Transverse colon (tissue), 4 donors: ENCODE data around the gene RIMBP2. TPM values are rescaled to one million over a fixed set of nuclear protein-coding genes. Genes with fewer than 3 reads are reported as not detected.

Experiments
- DNase-seq: peaks from one replicate; pipeline ENCODE4 v3.0.0-alpha.2; 2019
- H3K27ac ChIP-seq, 4 donors: fragments of 200-600 bp; sonication (generic); 2 replicates each; pipeline ENCODE4 v1.5.1; 2016 to 2018; ENCODE audit warnings: inconsistent platforms in 4 of 4
- H3K27me3 ChIP-seq: fragments of 200-600 bp; sonication (generic); 2 replicates; pipeline ENCODE4 v1.5.1; 2017; ENCODE audit warnings: inconsistent platforms
- H3K36me3 ChIP-seq, 4 donors: fragments of 200-600 bp; sonication (generic); 2 replicates each; pipeline ENCODE4 v1.5.1; 2017 to 2019; ENCODE audit warnings: inconsistent platforms in 4 of 4
- H3K4me1 ChIP-seq, 4 donors: fragments of 200-600 bp; sonication (generic); 2 replicates each; pipeline ENCODE4 v1.5.1; 2017 to 2020; ENCODE audit warnings: inconsistent platforms in 4 of 4
- H3K4me3 ChIP-seq, 4 donors: fragments of 200-600 bp; sonication (generic); 1 replicate in 1 of 4; 2 replicates in 3 of 4; pipeline versions ENCODE4 v1.5.1 to v1.6.1; 2017 to 2019; ENCODE audit warnings: inconsistent platforms in 4 of 4
- H3K9me3 ChIP-seq, 2 donors: fragments of 200-600 bp; sonication (generic); 2 replicates each; pipeline ENCODE4 v1.5.1; 2017 to 2019; ENCODE audit warnings: inconsistent platforms in 2 of 2
- CTCF ChIP-seq, 5 experiments: fragments of 200-600 bp in 3 of 5; fragments of 450-650 bp in 2 of 5; sonication (generic) in 3 of 5; IDR thresholded peaks; 1 replicate in 2 of 5; 2 replicates in 3 of 5; pipeline ENCODE4 v1.5.1; 2016 to 2017; ENCODE audit warnings: antibody characterized with exemption in 5 of 5, inconsistent platforms in 3 of 5, mild to moderate bottlenecking in 2 of 5, moderate library complexity in 1 of 5
- EP300 ChIP-seq: sonication (generic); formaldehyde crosslinking; IDR thresholded peaks from one replicate; pipeline ENCODE4 v1.6.1; 2017; ENCODE audit warnings: antibody characterized with exemption, low read depth
- POLR2A ChIP-seq: fragments of 450-650 bp; IDR thresholded peaks from one replicate; pipeline ENCODE4 v1.6.1; 2016; ENCODE audit warnings: antibody characterized with exemption, mild to moderate bottlenecking, moderate library complexity
- POLR2AphosphoS5 ChIP-seq, 3 donors: sonication (generic); formaldehyde crosslinking; IDR thresholded peaks; one replicate each; pipeline ENCODE4 v1.6.1; 2016; ENCODE audit warnings: antibody characterized with exemption in 3 of 3
- WGBS, 2 donors: methylation state at CpG; one replicate each; pipeline ENCODE4 v1.1.5; 2018; ENCODE audit warnings: low coverage in 1 of 2; 5-methylcytosine and 5-hydroxymethylcytosine counted together
- in situ Hi-C, 4 donors: fragments of 200-750 bp; cut with MboI; loops; one replicate each; pipeline versions ENCODE4 v1.15.0 to v1.15.1; 2017; ENCODE audit warnings: low sequenced_read_pairs in 3 of 4, low pct_ligation_motif_present in 1 of 4, low pct_unique_long_range_greater_than_20kb in 1 of 4
- intact Hi-C: fragments of 100-400 bp; cut with DNase I; formaldehyde crosslinking; loops from one replicate; pipeline ENCODE4 v1.15.1; 2023; ENCODE audit warnings: low total_unique reads
- total RNA-seq, 4 donors: library from RNA; depleted of rRNA; stranded (reverse); fragments of >200 nt; gene quantifications; one replicate each; pipeline ENCODE4 v1.1.0, GENCODE V29; 2016

RIMBP2 gene
- total RNA-seq, 4 donors from 2014 or later = 2.9 to 17.3 (median 4.3) TPM

GRCh38 chr12:130706311-130706710 lies 9.8 kb downstream of the RIMBP2 start:
- DNase-seq = no peak
- intact Hi-C loops = no loop called here
- no peak for TF ChIP-seq CTCF (IDR thresholded peaks at IDR 0.05)
- no peak for TF ChIP-seq POLR2AphosphoS5 (IDR thresholded peaks at IDR 0.05)
- TF ChIP-seq POLR2A = no peak
- no peak for TF ChIP-seq EP300
- in situ Hi-C loops = no loop called here
- 90 to 95% methylated on average over 2 to 16 of the region's 16 CpGs for WGBS, 2 donors
- Histone ChIP-seq H3K36me3 (no peaks in the 10 kb centered on the region), H3K9me3 (no peaks in the 10 kb centered on the region), H3K27me3 (no peaks in the 10 kb centered on the region), H3K4me1 (no peaks in the 10 kb centered on the region), H3K4me3 (no peak overlapping the region), H3K27ac (no peak overlapping the region)

GRCh38 chr12:130705178-130705822 lies 10.8 kb downstream of the RIMBP2 start:
- TF ChIP-seq POLR2A (no peak), CTCF (IDR thresholded peaks at IDR 0.05) (no peak), POLR2AphosphoS5 (IDR thresholded peaks at IDR 0.05) (no peak)
- Histone ChIP-seq H3K36me3 (no peaks in the 10 kb centered on the region), H3K27me3 (no peaks in the 10 kb centered on the region), H3K27ac (no peak overlapping the region), H3K4me3 (no peak overlapping the region), H3K9me3 (no peaks in the 10 kb centered on the region), H3K4me1 (no peaks in the 10 kb centered on the region)
- DNase-seq = no peak
- WGBS, 2 donors = 61% methylated on average over 23 of the region's 23 CpGs; no CpG with 5 or more reads in 1 of the 2 donors
- in situ Hi-C loops (no loop called here), intact Hi-C loops (no loop called here)

GRCh38 chr12:130704606-130705005 lies 11.5 kb downstream of the RIMBP2 start:
- Histone ChIP-seq H3K9me3 (no peaks in the 10 kb centered on the region), H3K4me3 (no peak overlapping the region), H3K36me3 (no peaks in the 10 kb centered on the region), H3K4me1 (no peaks in the 10 kb centered on the region), H3K27me3 (no peaks in the 10 kb centered on the region), H3K27ac (no peak overlapping the region)
- WGBS, 2 donors = 82% methylated on average over 13 of the region's 13 CpGs; no CpG with 5 or more reads in 1 of the 2 donors
- in situ Hi-C loops = no loop called here
- TF ChIP-seq POLR2AphosphoS5 (IDR thresholded peaks at IDR 0.05) = no peak
- no peak for TF ChIP-seq CTCF (IDR thresholded peaks at IDR 0.05)
- no peak for TF ChIP-seq POLR2A
- TF ChIP-seq EP300 = no peak
- DNase-seq = no peak
- intact Hi-C loops = no loop called here

GRCh38 chr12:130703733-130704375 lies 12.2 kb downstream of the RIMBP2 start:
- Histone ChIP-seq H3K27ac (no peak overlapping the region), H3K27me3 (no peaks in the 10 kb centered on the region), H3K9me3 (no peaks in the 10 kb centered on the region), H3K4me1 (no peaks in the 10 kb centered on the region), H3K36me3 (no peaks in the 10 kb centered on the region), H3K4me3 (no peak overlapping the region)
- intact Hi-C loops = no loop called here
- in situ Hi-C loops = no loop called here
- TF ChIP-seq POLR2AphosphoS5 (IDR thresholded peaks at IDR 0.05) = no peak
- TF ChIP-seq EP300 = no peak
- no peak for TF ChIP-seq CTCF (IDR thresholded peaks at IDR 0.05)
- TF ChIP-seq POLR2A = no peak
- DNase-seq = no peak
- 56% methylated on average over 15 of the region's 15 CpGs; no CpG with 5 or more reads in 1 of the 2 donors for WGBS, 2 donors
